Activated CD4-positive, alpha-beta T cell treated with anti-CD3 and anti-CD28 coated beads for 24 hours (primary cell): ENCODE measurements around the gene QSOX1.

Experiments
- DNase-seq, 2 donors: peaks; one replicate each; pipeline ENCODE4 v3.0.0-alpha.2; 2020; ENCODE audit warnings: low read depth in 2 of 2

The QSOX1 gene

GRCh38 chr1:180145446-180145845 lies 9.2 kb upstream of the QSOX1 start:
- no peak for DNase-seq

- DNase-seq = no peak
Measured at GRCh38 chr1:180150982-180151381, 3.7 kb upstream of the QSOX1 start.

- DNase-seq = no peak
Measured at GRCh38 chr1:180151508-180151907, 3.2 kb upstream of the QSOX1 start.

GRCh38 chr1:180152588-180152987 lies 2.1 kb upstream of the QSOX1 start:
- DNase-seq = no peak

GRCh38 chr1:180153032-180153431 lies 1.6 kb upstream of the QSOX1 start:
- DNase-seq = no peak

GRCh38 chr1:180154003-180154324 lies 705 bp upstream of the QSOX1 start:
- DNase-seq = no peak

GRCh38 chr1:180155182-180155682 lies 563 bp downstream of the QSOX1 start:
- DNase-seq = peak in 1 of 2 donors; percentile 15

- DNase-seq = no peak
Measured at GRCh38 chr1:180156201-180156600, 1.5 kb downstream of the QSOX1 start.

GRCh38 chr1:180156631-180157091 lies 2.0 kb downstream of the QSOX1 start:
- no peak for DNase-seq

- no peak for DNase-seq
Measured at GRCh38 chr1:180157108-180157507, 2.4 kb downstream of the QSOX1 start.

- no peak for DNase-seq
Measured at GRCh38 chr1:180157576-180158057, 2.9 kb downstream of the QSOX1 start.

- DNase-seq = no peak
Measured at GRCh38 chr1:180158149-180159147, 3.8 kb downstream of the QSOX1 start.

GRCh38 chr1:180160357-180160756 lies 5.7 kb downstream of the QSOX1 start:
- no peak for DNase-seq

GRCh38 chr1:180163041-180163440 lies 8.4 kb downstream of the QSOX1 start:
- no peak for DNase-seq

GRCh38 chr1:180165096-180165495 lies 10.4 kb downstream of the QSOX1 start:
- no peak for DNase-seq

GRCh38 chr1:180165509-180166435 lies 11.1 kb downstream of the QSOX1 start:
- no peak for DNase-seq

GRCh38 chr1:180166436-180166800 lies 11.7 kb downstream of the QSOX1 start:
- DNase-seq = no peak

GRCh38 chr1:180167021-180167701 lies 12.5 kb downstream of the QSOX1 start:
- DNase-seq = no peak

GRCh38 chr1:180167721-180168467 lies 13.2 kb downstream of the QSOX1 start:
- no peak for DNase-seq

- no peak for DNase-seq
Measured at GRCh38 chr1:180168786-180169639, 14.3 kb downstream of the QSOX1 start.
